ENCODE measurements around the gene DDX51. TPM values are rescaled to one million over a fixed set of nuclear protein-coding genes. Genes with fewer than 3 reads are reported as not detected.

The DDX51 gene
- total RNA-seq, 4 donors from 2014 or later: 6.8 to 18.6 (median 9.5) TPM

- TF ChIP-seq CTCF (IDR thresholded peaks at IDR 0.05; ENCODE audit: low read depth): no peak
Observed at GRCh38 chr12:132176920-132177551, 32.9 kb upstream of the DDX51 start.

GRCh38 chr12:132176385-132176919 is 32.3 kb upstream of the DDX51 start:
- TF ChIP-seq CTCF (IDR thresholded peaks at IDR 0.05; ENCODE audit: low read depth): no peak

GRCh38 chr12:132175496-132176384 is 31.6 kb upstream of the DDX51 start:
- no peak for TF ChIP-seq CTCF (IDR thresholded peaks at IDR 0.05; ENCODE audit: low read depth)

DNA sequence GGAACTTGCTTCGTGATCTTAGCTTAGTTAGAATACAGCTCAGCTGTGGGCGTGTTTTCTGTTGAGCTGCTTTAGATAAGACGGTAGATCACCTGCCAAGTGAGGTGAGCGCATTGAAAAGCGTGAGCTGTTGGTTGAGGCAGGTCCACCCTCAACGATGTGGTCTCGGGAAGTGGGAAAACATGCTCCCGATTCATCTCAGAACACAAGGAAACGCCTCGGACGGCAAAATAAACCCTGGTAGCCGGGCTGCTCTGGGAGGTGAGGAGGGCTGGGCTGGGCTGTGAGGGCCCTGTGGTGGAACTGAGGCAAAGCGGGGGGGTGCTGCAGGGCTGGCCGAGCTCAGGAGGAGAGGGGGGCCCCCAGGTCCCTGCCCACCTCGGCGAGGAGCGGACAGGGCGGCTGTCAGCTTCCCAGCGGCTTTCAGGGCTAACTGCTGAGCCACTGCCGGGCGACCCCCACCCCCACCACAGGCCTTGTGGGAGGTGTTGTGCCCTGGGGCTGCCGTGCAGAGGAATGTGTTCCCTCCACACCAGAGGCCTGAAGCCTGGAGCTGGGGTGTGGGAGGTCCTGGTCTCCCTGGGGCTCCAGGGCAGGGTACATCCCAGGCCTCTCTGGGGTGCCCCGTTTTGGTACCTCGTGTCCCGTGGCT is 30.8 kb upstream of the DDX51 start:
- TF ChIP-seq CTCF (IDR thresholded peaks at IDR 0.05; ENCODE audit: low read depth): no peak

- TF ChIP-seq CTCF (IDR thresholded peaks at IDR 0.05; ENCODE audit: low read depth): no peak
Observed at GRCh38 chr12:132174015-132174838, 30.1 kb upstream of the DDX51 start.

DNA sequence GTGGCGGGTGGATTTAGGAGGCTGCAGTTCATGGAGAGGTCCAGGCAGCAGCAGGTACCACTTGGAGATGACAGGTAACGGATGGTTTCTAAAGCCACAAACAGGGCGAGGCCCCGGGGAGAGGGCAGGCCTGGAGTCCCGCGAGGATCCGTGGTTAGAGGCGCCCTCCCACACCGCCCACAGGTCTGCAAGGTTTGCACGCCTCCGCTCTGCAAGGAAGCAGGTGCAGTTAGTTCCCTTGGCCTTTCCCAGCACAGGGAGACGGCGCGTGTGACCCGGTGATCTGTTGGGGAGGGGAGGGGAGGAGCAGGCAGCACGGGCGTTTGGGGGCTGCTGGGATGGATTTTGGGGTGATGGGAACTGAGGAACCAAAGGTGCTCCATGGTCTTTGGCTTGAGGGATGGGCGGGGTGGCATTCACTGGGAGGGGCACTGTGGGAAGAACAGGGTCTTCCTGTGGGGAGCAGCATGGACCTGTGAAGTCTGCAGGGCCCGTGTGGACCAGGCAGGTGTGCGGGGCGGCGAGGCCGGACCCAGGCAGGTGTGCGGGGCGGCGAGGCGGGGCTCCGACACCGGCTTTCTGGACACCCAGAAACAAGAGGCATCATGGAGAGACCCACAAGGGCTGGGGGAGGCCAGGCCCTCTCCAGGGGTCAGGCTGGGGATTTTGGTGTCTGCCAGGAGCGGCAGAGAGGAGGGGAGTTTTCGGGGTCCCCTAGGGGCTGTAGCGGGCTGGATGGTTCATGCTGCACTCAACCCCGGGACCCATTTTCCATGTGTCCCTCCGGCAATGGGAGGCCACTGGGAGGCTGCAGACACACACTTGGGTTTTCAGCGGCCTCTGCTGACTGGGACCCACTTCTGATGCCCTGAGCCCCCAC is 29.3 kb upstream of the DDX51 start:
- TF ChIP-seq CTCF (IDR thresholded peaks at IDR 0.05; ENCODE audit: low read depth): no peak
